Neural cell (in vitro differentiated cells): ENCODE data around the gene CD6.

Experiments
- RAD21 ChIP-seq: fragments of 450-650 bp; conservative IDR thresholded peaks from 2 replicates; pipeline ENCODE4 v1.6.1; 2014; ENCODE audit warnings: antibody characterized with exemption, mild to moderate bottlenecking, moderate library complexity
- TF ChIP-seq, protein P1 (sequence below): IDR thresholded peaks from 2 replicates; pipeline ENCODE4 v1.6.1; 2012; ENCODE audit warnings: borderline replicate concordance

DNA sequence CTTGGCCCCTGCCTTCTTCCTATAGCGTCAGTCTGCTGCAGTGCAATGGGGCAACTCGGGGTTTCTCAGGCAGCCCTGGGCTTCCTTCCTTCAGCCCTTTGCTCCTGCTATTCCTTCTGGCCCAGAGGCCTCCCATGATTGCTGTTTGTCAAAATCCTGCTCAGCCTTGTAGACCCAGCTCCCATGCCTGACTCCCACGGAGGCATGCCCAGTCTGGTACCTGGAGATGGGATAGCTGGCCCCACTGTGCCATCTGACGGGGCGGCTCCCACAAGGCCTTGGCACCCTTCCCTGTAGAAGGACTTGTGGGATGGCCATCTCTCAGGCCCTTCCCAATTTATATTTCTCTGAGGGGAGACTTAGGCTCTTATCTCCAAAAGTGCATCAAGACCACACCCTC is 590 bp upstream of the CD6 start:
- TF ChIP-seq RAD21 = no peak
- TF ChIP-seq, protein P1, sequence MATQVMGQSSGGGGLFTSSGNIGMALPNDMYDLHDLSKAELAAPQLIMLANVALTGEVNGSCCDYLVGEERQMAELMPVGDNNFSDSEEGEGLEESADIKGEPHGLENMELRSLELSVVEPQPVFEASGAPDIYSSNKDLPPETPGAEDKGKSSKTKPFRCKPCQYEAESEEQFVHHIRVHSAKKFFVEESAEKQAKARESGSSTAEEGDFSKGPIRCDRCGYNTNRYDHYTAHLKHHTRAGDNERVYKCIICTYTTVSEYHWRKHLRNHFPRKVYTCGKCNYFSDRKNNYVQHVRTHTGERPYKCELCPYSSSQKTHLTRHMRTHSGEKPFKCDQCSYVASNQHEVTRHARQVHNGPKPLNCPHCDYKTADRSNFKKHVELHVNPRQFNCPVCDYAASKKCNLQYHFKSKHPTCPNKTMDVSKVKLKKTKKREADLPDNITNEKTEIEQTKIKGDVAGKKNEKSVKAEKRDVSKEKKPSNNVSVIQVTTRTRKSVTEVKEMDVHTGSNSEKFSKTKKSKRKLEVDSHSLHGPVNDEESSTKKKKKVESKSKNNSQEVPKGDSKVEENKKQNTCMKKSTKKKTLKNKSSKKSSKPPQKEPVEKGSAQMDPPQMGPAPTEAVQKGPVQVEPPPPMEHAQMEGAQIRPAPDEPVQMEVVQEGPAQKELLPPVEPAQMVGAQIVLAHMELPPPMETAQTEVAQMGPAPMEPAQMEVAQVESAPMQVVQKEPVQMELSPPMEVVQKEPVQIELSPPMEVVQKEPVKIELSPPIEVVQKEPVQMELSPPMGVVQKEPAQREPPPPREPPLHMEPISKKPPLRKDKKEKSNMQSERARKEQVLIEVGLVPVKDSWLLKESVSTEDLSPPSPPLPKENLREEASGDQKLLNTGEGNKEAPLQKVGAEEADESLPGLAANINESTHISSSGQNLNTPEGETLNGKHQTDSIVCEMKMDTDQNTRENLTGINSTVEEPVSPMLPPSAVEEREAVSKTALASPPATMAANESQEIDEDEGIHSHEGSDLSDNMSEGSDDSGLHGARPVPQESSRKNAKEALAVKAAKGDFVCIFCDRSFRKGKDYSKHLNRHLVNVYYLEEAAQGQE = no peak
